Measurements from ENCODE around the gene PHACTR1.
A peak's percentile ranks its signal among the peaks of the same experiment; 100 is the strongest.

The PHACTR1 gene

GRCh38 chr6:13228264-13229204 lies 512.0 kb downstream of the PHACTR1 start:
- no peak for TF ChIP-seq Cebpa-rat (IDR thresholded peaks at IDR 0.05)
- H3K4me3 ChIP-seq, result no peak overlapping the region
- peak overlapping the region; percentile 8 to 84 (median 72); a peak in 14 of 22 replicates for H3K4me2 ChIP-seq
- H3K27ac ChIP-seq, result no peak overlapping the region
- no peak overlapping the region for H3K9ac ChIP-seq
- no peaks in the 10 kb centered on the region for H3K36me3 ChIP-seq
- H4K20me1 ChIP-seq, result no peaks in the 10 kb centered on the region
- H3K4me1 ChIP-seq, result peaks cover 9 to 39% (median 26%) of the 10 kb centered on the region in 10 experiments; a peak in 19 of 20 replicates
- no peaks in the 10 kb centered on the region for H3K9me3 ChIP-seq (replicated peaks in 1 of 11)
- H3K27me3 ChIP-seq, result no peaks in the 10 kb centered on the region

- H3K4me3 ChIP-seq, result peak overlapping the region in 1 of 10 experiments; percentile 8; a peak in 1 of 20 replicates
- peaks cover 9 to 39% (median 26%) of the 10 kb centered on the region in 10 experiments; a peak in 19 of 20 replicates for H3K4me1 ChIP-seq
- H3K27ac ChIP-seq, result no peak overlapping the region
- TF ChIP-seq Cebpa-rat (IDR thresholded peaks at IDR 0.05), result no peak
- peak overlapping the region in 2 of 11 experiments; percentile 4 to 7; a peak in 1 of 22 replicates for H3K9ac ChIP-seq
- H3K36me3 ChIP-seq, result no peaks in the 10 kb centered on the region
- H3K9me3 ChIP-seq (replicated peaks in 1 of 11), result no peaks in the 10 kb centered on the region
- H4K20me1 ChIP-seq, result no peaks in the 10 kb centered on the region
- H3K4me2 ChIP-seq, result peak overlapping the region; percentile 8 to 84 (median 72); a peak in 21 of 22 replicates
- no peaks in the 10 kb centered on the region for H3K27me3 ChIP-seq
Measured at GRCh38 chr6:13229205-13230085, 512.9 kb downstream of the PHACTR1 start.

- Histone ChIP-seq H3K9ac (no peak overlapping the region), H3K27me3 (no peaks in the 10 kb centered on the region), H3K4me3 (no peak overlapping the region), H3K36me3 (no peaks in the 10 kb centered on the region), H3K4me2 (peak overlapping the region in 7 of 11 experiments; percentile 5 to 55 (median 34); a peak in 9 of 22 replicates), H4K20me1 (no peaks in the 10 kb centered on the region), H3K27ac (no peak overlapping the region), H3K9me3 (replicated peaks in 1 of 11) (no peaks in the 10 kb centered on the region), H3K4me1 (peaks cover 9 to 39% (median 26%) of the 10 kb centered on the region in 10 experiments; a peak in 19 of 20 replicates)
- no peak for TF ChIP-seq Cebpa-rat (IDR thresholded peaks at IDR 0.05)
Measured at GRCh38 chr6:13233106-13233505, 516.5 kb downstream of the PHACTR1 start.

GRCh38 chr6:13234130-13234529 lies 517.6 kb downstream of the PHACTR1 start:
- H4K20me1 ChIP-seq, result no peaks in the 10 kb centered on the region
- no peaks in the 10 kb centered on the region for H3K27me3 ChIP-seq
- no peak overlapping the region for H3K27ac ChIP-seq
- H3K9me3 ChIP-seq (replicated peaks in 1 of 11), result no peaks in the 10 kb centered on the region
- no peak overlapping the region for H3K4me3 ChIP-seq
- H3K4me2 ChIP-seq, result no peak overlapping the region
- no peak for TF ChIP-seq Cebpa-rat (IDR thresholded peaks at IDR 0.05)
- no peaks in the 10 kb centered on the region for H3K36me3 ChIP-seq
- H3K4me1 ChIP-seq, result peaks cover 7 to 34% (median 22%) of the 10 kb centered on the region in 10 experiments; a peak in 19 of 20 replicates
- H3K9ac ChIP-seq, result no peak overlapping the region

GRCh38 chr6:13235339-13235738 lies 518.8 kb downstream of the PHACTR1 start:
- Histone ChIP-seq H3K36me3 (no peaks in the 10 kb centered on the region), H3K9me3 (replicated peaks in 1 of 11) (peaks cover 0 to 4% (median 0%) of the 10 kb centered on the region in 11 experiments; a peak in 4 of 22 replicates), H3K27ac (no peak overlapping the region), H3K4me3 (no peak overlapping the region), H3K4me2 (no peak overlapping the region), H4K20me1 (no peaks in the 10 kb centered on the region), H3K27me3 (no peaks in the 10 kb centered on the region), H3K4me1 (peaks cover 0 to 21% (median 10%) of the 10 kb centered on the region in 10 experiments; a peak in 10 of 20 replicates), H3K9ac (no peak overlapping the region)
- TF ChIP-seq Cebpa-rat (IDR thresholded peaks at IDR 0.05), result no peak

GRCh38 chr6:13237318-13237717 lies 520.8 kb downstream of the PHACTR1 start:
- no peak for TF ChIP-seq Cebpa-rat (IDR thresholded peaks at IDR 0.05)
- Histone ChIP-seq H3K4me2 (no peak overlapping the region), H3K4me3 (no peak overlapping the region), H3K27me3 (no peaks in the 10 kb centered on the region), H4K20me1 (no peaks in the 10 kb centered on the region), H3K9ac (no peak overlapping the region), H3K4me1 (peaks cover 0 to 13% (median 8%) of the 10 kb centered on the region in 10 experiments; a peak in 8 of 20 replicates), H3K27ac (no peak overlapping the region), H3K36me3 (no peaks in the 10 kb centered on the region), H3K9me3 (replicated peaks in 1 of 11) (peaks cover 0 to 12% (median 7%) of the 10 kb centered on the region in 11 experiments; a peak in 7 of 22 replicates)

GRCh38 chr6:13238017-13238416 lies 521.5 kb downstream of the PHACTR1 start:
- Histone ChIP-seq H3K27ac (no peak overlapping the region), H3K27me3 (no peaks in the 10 kb centered on the region), H3K36me3 (no peaks in the 10 kb centered on the region), H3K4me1 (peaks cover 0 to 6% (median 1%) of the 10 kb centered on the region in 10 experiments; a peak in 7 of 20 replicates), H3K9me3 (replicated peaks in 1 of 11) (peaks cover 0 to 12% (median 7%) of the 10 kb centered on the region in 11 experiments; a peak in 7 of 22 replicates), H3K4me3 (no peak overlapping the region), H3K4me2 (no peak overlapping the region), H4K20me1 (no peaks in the 10 kb centered on the region), H3K9ac (no peak overlapping the region)
- TF ChIP-seq Cebpa-rat (IDR thresholded peaks at IDR 0.05), result no peak

- H4K20me1 ChIP-seq, result no peaks in the 10 kb centered on the region
- no peaks in the 10 kb centered on the region for H3K4me1 ChIP-seq
- no peaks in the 10 kb centered on the region for H3K36me3 ChIP-seq
- no peak for TF ChIP-seq Cebpa-rat (IDR thresholded peaks at IDR 0.05)
- no peaks in the 10 kb centered on the region for H3K27me3 ChIP-seq
- no peak overlapping the region for H3K4me3 ChIP-seq
- H3K9ac ChIP-seq, result no peak overlapping the region
- peaks cover 3 to 18% (median 12%) of the 10 kb centered on the region in 11 experiments; a peak in 20 of 22 replicates for H3K9me3 ChIP-seq (replicated peaks in 1 of 11)
- no peak overlapping the region for H3K4me2 ChIP-seq
- H3K27ac ChIP-seq, result no peak overlapping the region
Measured at GRCh38 chr6:13238640-13239216, 522.2 kb downstream of the PHACTR1 start.
